ENCODE results near the gene RANBP10.

Gene RANBP10

DNA sequence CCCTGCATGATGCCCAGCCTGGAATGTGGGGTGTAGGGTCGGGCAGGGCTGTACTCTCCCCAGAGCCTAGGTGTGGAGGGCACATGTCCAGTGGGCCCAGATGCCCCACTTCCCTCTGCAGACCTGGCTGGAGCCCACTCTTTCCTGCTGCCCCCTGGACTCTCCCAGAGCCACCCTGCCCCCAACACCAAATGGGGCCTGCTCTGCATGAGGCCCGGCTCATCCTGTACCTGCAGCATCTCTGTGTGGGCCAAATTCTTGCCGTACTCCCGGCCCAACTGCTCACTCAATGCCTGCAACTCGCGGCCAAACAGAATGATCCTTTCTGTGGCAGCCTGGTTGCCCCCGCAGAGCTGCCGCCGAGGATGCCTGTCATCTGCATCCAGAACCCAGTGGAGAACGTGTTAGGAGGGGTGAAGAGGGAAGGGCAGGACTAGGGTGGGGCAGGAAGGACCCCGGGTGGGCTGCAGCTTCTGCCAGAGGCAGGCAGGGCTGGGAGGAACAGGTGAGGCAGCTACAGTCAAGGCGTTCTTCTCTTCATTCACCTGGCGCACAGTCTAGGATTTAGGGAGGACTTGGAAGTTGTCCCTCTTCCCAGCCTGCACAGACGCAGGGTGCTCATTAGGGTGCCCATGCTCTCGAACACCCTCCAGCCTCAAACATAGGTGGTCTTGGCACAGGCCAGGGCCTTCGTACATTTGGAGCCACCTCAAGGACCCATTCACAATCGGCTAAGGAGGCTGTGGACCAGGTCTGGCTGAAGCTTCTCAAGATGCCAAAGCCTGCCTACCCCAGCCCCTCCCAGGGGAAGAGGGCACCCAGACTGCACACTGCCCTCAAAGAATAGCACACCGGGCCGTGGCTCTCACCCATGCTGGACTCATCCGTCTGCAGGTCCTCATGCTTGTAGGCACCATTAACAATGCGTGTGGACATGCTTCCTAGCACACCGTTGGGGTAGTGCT is 78.6 kb downstream of the RANBP10 start:
- H3K27me3 ChIP-seq (ENCODE audit: insufficient read depth, low read length, poor library complexity, severe bottlenecking) = no peaks in the 10 kb centered on the region
- H3F3A ChIP-seq (ENCODE audit: low read depth) = no peaks in the 10 kb centered on the region
- no peaks in the 10 kb centered on the region for H4K20me1 ChIP-seq (ENCODE audit: insufficient read depth, low read length, poor library complexity, severe bottlenecking)
- H3K9ac ChIP-seq (ENCODE audit: low read depth, low read length, poor library complexity, severe bottlenecking) = no peak overlapping the region
- TF ChIP-seq EZH2phosphoT487 (IDR thresholded peaks at IDR 0.05; ENCODE audit: borderline replicate concordance) = no peak
- TF ChIP-seq, protein P1, sequence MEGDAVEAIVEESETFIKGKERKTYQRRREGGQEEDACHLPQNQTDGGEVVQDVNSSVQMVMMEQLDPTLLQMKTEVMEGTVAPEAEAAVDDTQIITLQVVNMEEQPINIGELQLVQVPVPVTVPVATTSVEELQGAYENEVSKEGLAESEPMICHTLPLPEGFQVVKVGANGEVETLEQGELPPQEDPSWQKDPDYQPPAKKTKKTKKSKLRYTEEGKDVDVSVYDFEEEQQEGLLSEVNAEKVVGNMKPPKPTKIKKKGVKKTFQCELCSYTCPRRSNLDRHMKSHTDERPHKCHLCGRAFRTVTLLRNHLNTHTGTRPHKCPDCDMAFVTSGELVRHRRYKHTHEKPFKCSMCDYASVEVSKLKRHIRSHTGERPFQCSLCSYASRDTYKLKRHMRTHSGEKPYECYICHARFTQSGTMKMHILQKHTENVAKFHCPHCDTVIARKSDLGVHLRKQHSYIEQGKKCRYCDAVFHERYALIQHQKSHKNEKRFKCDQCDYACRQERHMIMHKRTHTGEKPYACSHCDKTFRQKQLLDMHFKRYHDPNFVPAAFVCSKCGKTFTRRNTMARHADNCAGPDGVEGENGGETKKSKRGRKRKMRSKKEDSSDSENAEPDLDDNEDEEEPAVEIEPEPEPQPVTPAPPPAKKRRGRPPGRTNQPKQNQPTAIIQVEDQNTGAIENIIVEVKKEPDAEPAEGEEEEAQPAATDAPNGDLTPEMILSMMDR (conservative IDR thresholded peaks at IDR 0.05; ENCODE audit: low read length) = no peak
- no peak overlapping the region for H3K4me2 ChIP-seq (ENCODE audit: low read depth, low read length, poor library complexity, severe bottlenecking)
- H3K36me3 ChIP-seq (ENCODE audit: insufficient read depth, low read length) = peaks cover 75% of the 10 kb centered on the region; the same call in 1 of the 2 replicates
- no peaks in the 10 kb centered on the region for H3K79me2 ChIP-seq (ENCODE audit: insufficient read depth, low read length)
- H3K4me3 ChIP-seq (ENCODE audit: low read length, poor library complexity, severe bottlenecking) = no peak overlapping the region
- no peaks in the 10 kb centered on the region for H3K9me2 ChIP-seq (replicated peaks; ENCODE audit: low read depth, low read length)
- H3K9me3 ChIP-seq (ENCODE audit: insufficient read depth, low read depth, low read length) = no peaks in the 10 kb centered on the region
- no peak overlapping the region for H2AFZ ChIP-seq (ENCODE audit: low read length)
- no peaks in the 10 kb centered on the region for H3K4me1 ChIP-seq (ENCODE audit: insufficient read depth, low read length, poor library complexity, severe bottlenecking)

- Histone ChIP-seq H3K36me3 (ENCODE audit: insufficient read depth, low read length) (peaks cover 66% of the 10 kb centered on the region; the same call in 1 of the 2 replicates), H3K9me3 (ENCODE audit: insufficient read depth, low read depth, low read length) (no peaks in the 10 kb centered on the region), H3K27me3 (ENCODE audit: insufficient read depth, low read length, poor library complexity, severe bottlenecking) (no peaks in the 10 kb centered on the region), H3K9me2 (replicated peaks; ENCODE audit: low read depth, low read length) (no peaks in the 10 kb centered on the region), H4K20me1 (ENCODE audit: insufficient read depth, low read length, poor library complexity, severe bottlenecking) (no peaks in the 10 kb centered on the region), H3K4me3 (ENCODE audit: low read length, poor library complexity, severe bottlenecking) (no peak overlapping the region), H3K4me1 (ENCODE audit: insufficient read depth, low read length, poor library complexity, severe bottlenecking) (no peaks in the 10 kb centered on the region), H2AFZ (ENCODE audit: low read length) (no peak overlapping the region), H3F3A (ENCODE audit: low read depth) (no peaks in the 10 kb centered on the region), H3K9ac (ENCODE audit: low read depth, low read length, poor library complexity, severe bottlenecking) (no peak overlapping the region), H3K79me2 (ENCODE audit: insufficient read depth, low read length) (no peaks in the 10 kb centered on the region), H3K4me2 (ENCODE audit: low read depth, low read length, poor library complexity, severe bottlenecking) (no peak overlapping the region)
- TF ChIP-seq, protein P1 (conservative IDR thresholded peaks at IDR 0.05; ENCODE audit: low read length) = no peak
- TF ChIP-seq EZH2phosphoT487 (IDR thresholded peaks at IDR 0.05; ENCODE audit: borderline replicate concordance) = no peak
Measured at GRCh38 chr16:67726106-67727034, 80.0 kb downstream of the RANBP10 start.

- Histone ChIP-seq H3K79me2 (ENCODE audit: insufficient read depth, low read length) (peaks cover 1% of the 10 kb centered on the region), H2AFZ (ENCODE audit: low read length) (no peak overlapping the region), H3F3A (ENCODE audit: low read depth) (no peaks in the 10 kb centered on the region), H3K4me1 (ENCODE audit: insufficient read depth, low read length, poor library complexity, severe bottlenecking) (peaks cover 9% of the 10 kb centered on the region), H3K4me2 (ENCODE audit: low read depth, low read length, poor library complexity, severe bottlenecking) (no peak overlapping the region), H4K20me1 (ENCODE audit: insufficient read depth, low read length, poor library complexity, severe bottlenecking) (no peaks in the 10 kb centered on the region), H3K9me3 (ENCODE audit: insufficient read depth, low read depth, low read length) (no peaks in the 10 kb centered on the region), H3K9me2 (replicated peaks; ENCODE audit: low read depth, low read length) (no peaks in the 10 kb centered on the region), H3K9ac (ENCODE audit: low read depth, low read length, poor library complexity, severe bottlenecking) (no peak overlapping the region), H3K36me3 (ENCODE audit: insufficient read depth, low read length) (peaks cover 41% of the 10 kb centered on the region; the same call in 1 of the 2 replicates), H3K27me3 (ENCODE audit: insufficient read depth, low read length, poor library complexity, severe bottlenecking) (no peaks in the 10 kb centered on the region), H3K4me3 (ENCODE audit: low read length, poor library complexity, severe bottlenecking) (no peak overlapping the region)
- TF ChIP-seq EZH2phosphoT487 (IDR thresholded peaks at IDR 0.05; ENCODE audit: borderline replicate concordance) = no peak
- TF ChIP-seq, protein P1 (conservative IDR thresholded peaks at IDR 0.05; ENCODE audit: low read length) = no peak
Measured at GRCh38 chr16:67723911-67724305, 82.5 kb downstream of the RANBP10 start.

Measured in Loucy (cell line).